GM18870 (cell line): ENCODE data around the gene SCP2.

Source experiments
- ATAC-seq: cut with Tn5 transposase; IDR thresholded peaks from one replicate; pipeline ENCODE4 v1.9.1; 2021; ENCODE audit warnings: moderate library complexity; ENCODE audit not compliant: unreplicated experiment

Gene SCP2

GRCh38 chr1:53094533-53094919, 167.4 kb downstream of the SCP2 start:
- no peak for ATAC-seq
